ENCODE results near the gene KIF5A.

- TF ChIP-seq POLR2AphosphoS5 (IDR thresholded peaks at IDR 0.05; ENCODE audit: low read depth, low read length) (no peak), POLR2A (IDR thresholded peaks at IDR 0.05; ENCODE audit: low read depth, low read length) (no peak), TAF1 (IDR thresholded peaks at IDR 0.05; ENCODE audit: low read depth, low read length) (no peak)
Measured at GRCh38 chr12:57575771-57576612, 26.1 kb downstream of the KIF5A start.
